Measurements from ENCODE around the gene RPS18. TPM values are rescaled to one million over a fixed set of nuclear protein-coding genes. Genes with fewer than 3 reads are reported as not detected.
A peak's percentile ranks its signal among the peaks of the same experiment; 100 is the strongest.
"Not testable (repeated sequence)": the region's sequence is repeated elsewhere in the genome, so short reads cannot be mapped to it uniquely, and the experiment has no call there.

Gene RPS18
- total RNA-seq = 1,000 to 10,000 TPM; 1,790 to 3,429 (median 2,432) TPM

- peak; percentile 92 to 94 for DNase-seq
- Histone ChIP-seq H3K27me3 (no peaks in the 10 kb centered on the region), H3K36me3 (peaks cover 41 to 45% of the 10 kb centered on the region in 2 donors), H3K27ac (peak within 1 kb of the TSS; percentile 86 to 92 (median 90)), H3K4me1 (peaks cover 20 to 45% of the 10 kb centered on the region in 2 donors), H3K4me3 (replicated peaks in 1 of 3) (peak within 1 kb of the TSS; percentile 79 to 95 (median 84)), H3K9me3 (no peaks in the 10 kb centered on the region)
- intact Hi-C loops (cut with DNase I) = no loop called here
- whole genome bisulfite sequencing, 2 donors = 0% methylated on average over 12 to 32 of the region's 48 CpGs
- TF ChIP-seq CTCF (IDR thresholded peaks at IDR 0.05) (peak in 1 of 6 experiments; percentile 2), POLR2A (IDR thresholded peaks at IDR 0.05) (peak; percentile 89 to 97)
Observed at GRCh38 chr6:33271468-33272274, at the start of gene RPS18, which contains the start of gene VPS52. Gene RPS18 (plus strand): TSS chr6:33272075. CDS start chr6:33272120, 45 bp downstream. Gene VPS52 (minus strand): TSS chr6:33271876. CDS start chr6:33271675, 201 bp downstream.

DNA sequence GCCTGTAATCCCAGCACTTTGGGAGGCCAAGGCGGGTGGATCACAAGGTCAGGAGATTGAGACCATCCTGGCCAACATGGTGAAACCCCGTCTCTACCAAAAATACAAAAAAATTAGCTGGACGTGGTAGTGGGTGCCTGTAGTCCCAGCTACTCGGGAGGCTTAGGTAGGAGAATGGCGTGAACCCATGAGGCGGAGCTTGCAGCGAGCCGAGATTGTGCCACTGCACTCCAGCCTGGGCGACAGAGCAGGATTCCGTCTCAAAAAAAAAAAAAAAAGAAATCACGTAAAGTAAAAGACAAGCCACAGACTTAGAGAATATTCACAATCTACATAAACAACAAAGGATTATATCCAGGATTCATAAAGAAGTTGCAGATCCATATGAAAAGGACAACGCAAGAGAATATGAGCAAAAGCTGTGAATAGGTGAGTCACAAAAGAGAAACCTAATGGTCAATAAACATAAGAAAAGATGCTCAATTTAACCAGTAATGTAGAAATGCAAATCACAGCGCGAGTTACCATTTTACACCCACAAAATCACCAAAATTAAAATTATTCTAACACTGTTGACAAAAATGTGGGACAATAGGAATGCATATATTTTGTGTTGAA is 45.3 kb upstream of the RPS18 start:
- H3K4me1 ChIP-seq; H3K4me3 ChIP-seq (replicated peaks in 1 of 3); H3K9me3 ChIP-seq; DNase-seq; H3K36me3 ChIP-seq; intact Hi-C loops (cut with DNase I); H3K27me3 ChIP-seq; H3K27ac ChIP-seq: not testable (repeated sequence)
- 49 to 50% methylated on average over 14 of the region's 14 CpGs for WGBS, 2 donors

- no peak for DNase-seq
- H3K36me3 ChIP-seq = no peaks in the 10 kb centered on the region
- no peak overlapping the region for H3K27ac ChIP-seq
- WGBS, 2 donors = 12 to 15% methylated on average over 6 of the region's 6 CpGs
- H3K4me3 ChIP-seq (replicated peaks in 1 of 3) = no peak overlapping the region
- TF ChIP-seq POLR2A (IDR thresholded peaks at IDR 0.05) (no peak), CTCF (IDR thresholded peaks at IDR 0.05) (no peak)
- intact Hi-C loops (cut with DNase I) = no loop called here
- H3K9me3 ChIP-seq = no peaks in the 10 kb centered on the region
- H3K27me3 ChIP-seq = no peaks in the 10 kb centered on the region
- no peaks in the 10 kb centered on the region for H3K4me1 ChIP-seq
Observed at GRCh38 chr6:33235221-33235634, 36.6 kb upstream of the RPS18 start.

- intact Hi-C loops (cut with DNase I) = no loop called here
- Histone ChIP-seq H3K27me3 (no peaks in the 10 kb centered on the region), H3K36me3 (no peaks in the 10 kb centered on the region), H3K4me3 (replicated peaks in 1 of 3) (no peak overlapping the region), H3K27ac (no peak overlapping the region), H3K9me3 (no peaks in the 10 kb centered on the region), H3K4me1 (no peaks in the 10 kb centered on the region)
- TF ChIP-seq CTCF (IDR thresholded peaks at IDR 0.05) = no peak
- no peak for TF ChIP-seq POLR2A (IDR thresholded peaks at IDR 0.05)
- no peak for DNase-seq
Observed at GRCh38 chr6:33236328-33236727, 35.5 kb upstream of the RPS18 start.

- no peaks in the 10 kb centered on the region for H3K27me3 ChIP-seq
- 92 to 93% methylated on average over 6 of the region's 6 CpGs for WGBS, 2 donors
- intact Hi-C loops (cut with DNase I) = no loop called here
- H3K27ac ChIP-seq = no peak overlapping the region
- TF ChIP-seq CTCF (IDR thresholded peaks at IDR 0.05) = no peak
- H3K36me3 ChIP-seq = no peaks in the 10 kb centered on the region
- H3K9me3 ChIP-seq = no peaks in the 10 kb centered on the region
- no peak for DNase-seq
- H3K4me1 ChIP-seq = no peaks in the 10 kb centered on the region
- H3K4me3 ChIP-seq (replicated peaks in 1 of 3) = no peak overlapping the region
Observed at GRCh38 chr6:33236852-33237251, 35.0 kb upstream of the RPS18 start.
